Neuronal stem cell (in vitro differentiated cells): ENCODE data around the gene ZNF366.

Experiments
- DNase-seq: peaks from one replicate; pipeline ENCODE4 v3.0.0-alpha.2; 2013; ENCODE audit warnings: low spot score
- H2AFZ ChIP-seq: one replicate; pipeline ENCODE4 v1.6.1; 2013; ENCODE audit warnings: mild to moderate bottlenecking, low read length, inconsistent platforms
- H2AK5ac ChIP-seq: 2 replicates; pipeline ENCODE4 v1.6.1; 2013; ENCODE audit warnings: low read depth, mild to moderate bottlenecking, inconsistent platforms, low read length, moderate library complexity, mixed read lengths
- H2BK120ac ChIP-seq: 2 replicates; pipeline ENCODE4 v1.6.1; 2013; ENCODE audit warnings: low read depth, mild to moderate bottlenecking, inconsistent platforms, low read length, moderate library complexity, mixed read lengths
- H2BK12ac ChIP-seq: one replicate; pipeline ENCODE4 v1.6.1; 2013; ENCODE audit warnings: low read length, inconsistent platforms
- H2BK15ac ChIP-seq: 2 replicates; pipeline ENCODE4 v1.6.1; 2013; ENCODE audit warnings: mild to moderate bottlenecking, low read length, inconsistent platforms, mixed read lengths
- H2BK5ac ChIP-seq: one replicate; pipeline ENCODE4 v1.6.1; 2013; ENCODE audit warnings: inconsistent platforms, mild to moderate bottlenecking, low read length, moderate library complexity
- H3K14ac ChIP-seq: one replicate; pipeline ENCODE4 v1.6.1; 2013; ENCODE audit warnings: low read length, inconsistent platforms
- H3K18ac ChIP-seq: 2 replicates; pipeline ENCODE4 v1.6.1; 2013; ENCODE audit warnings: low read length, inconsistent platforms
- H3K23ac ChIP-seq: 2 replicates; pipeline ENCODE4 v1.6.1; 2013; ENCODE audit warnings: low read depth, mild to moderate bottlenecking, mixed read lengths, low read length, inconsistent platforms; ENCODE audit not compliant: poor library complexity
- H3K27ac ChIP-seq: replicated peaks from 3 replicates; pipeline ENCODE4 v1.5.1; 2013; ENCODE audit warnings: low read length, inconsistent platforms
- H3K27me3 ChIP-seq, 3 experiments: 2 replicates each; pipeline ENCODE4 v1.6.1; 2013; ENCODE audit warnings: low read length in 3 of 3, mild to moderate bottlenecking in 2 of 3, inconsistent platforms in 1 of 3, low read depth in 1 of 3, mixed read lengths in 1 of 3, moderate library complexity in 1 of 3; ENCODE audit not compliant: control insufficient read depth in 3 of 3, insufficient read depth in 3 of 3
- H3K36me3 ChIP-seq, 2 donors: replicated peaks in 1 of 2; 2 replicates each; pipeline ENCODE4 v1.6.1; 2013; ENCODE audit warnings: low read length in 2 of 2; ENCODE audit not compliant: control insufficient read depth in 2 of 2, insufficient read depth in 2 of 2
- H3K4ac ChIP-seq: 2 replicates; pipeline ENCODE4 v1.6.1; 2013; ENCODE audit warnings: inconsistent platforms, mild to moderate bottlenecking, low read length, moderate library complexity
- H3K4me1 ChIP-seq, 2 donors: 1 replicate in 1 of 2; 2 replicates in 1 of 2; pipeline ENCODE4 v1.6.1; 2013; ENCODE audit warnings: low read length in 2 of 2, low read depth in 1 of 2; ENCODE audit not compliant: control insufficient read depth in 2 of 2, insufficient read depth in 1 of 2
- H3K4me2 ChIP-seq: one replicate; pipeline ENCODE4 v1.6.1; 2013; ENCODE audit warnings: mild to moderate bottlenecking, low read length, inconsistent platforms; ENCODE audit not compliant: insufficient read depth, poor library complexity, severe bottlenecking
- H3K4me3 ChIP-seq, 2 donors: 2 replicates each; pipeline ENCODE4 v1.5.1; 2013; ENCODE audit warnings: low read length in 2 of 2, mild to moderate bottlenecking in 2 of 2, inconsistent platforms in 1 of 2, moderate library complexity in 1 of 2
- H3K79me1 ChIP-seq: one replicate; pipeline ENCODE4 v1.6.1; 2013; ENCODE audit warnings: low read depth, mild to moderate bottlenecking, inconsistent platforms, low read length, moderate library complexity
- H3K9ac ChIP-seq: one replicate; pipeline ENCODE4 v1.6.1; 2013; ENCODE audit warnings: mild to moderate bottlenecking, low read depth, low read length, inconsistent platforms; ENCODE audit not compliant: poor library complexity
- H3K9me3 ChIP-seq, 2 donors: replicated peaks in 1 of 2; 2 replicates each; pipeline versions ENCODE3 to v1.6.1; 2013; ENCODE audit warnings: low read length in 2 of 2, mild to moderate bottlenecking in 2 of 2, inconsistent platforms in 1 of 2, low read depth in 1 of 2, mixed read lengths in 1 of 2, moderate library complexity in 1 of 2; ENCODE audit not compliant: control insufficient read depth in 2 of 2, insufficient read depth in 1 of 2
- H4K8ac ChIP-seq: one replicate; pipeline ENCODE4 v1.6.1; 2013; ENCODE audit warnings: low read depth, mild to moderate bottlenecking, inconsistent platforms, low read length, moderate library complexity
- H4K91ac ChIP-seq: one replicate; pipeline ENCODE4 v1.6.1; 2013; ENCODE audit warnings: low read length, low read depth, mild to moderate bottlenecking, inconsistent platforms; ENCODE audit not compliant: poor library complexity
- WGBS, 2 donors: extraction: QIAGEN DNeasy Blood & Tissue Kit; methylation state at CpG; one replicate each; pipeline ENCODE4 v1.1.7; 2013; ENCODE audit warnings: missing lambda C conversion rate in 2 of 2, mixed read lengths in 1 of 2; ENCODE audit not compliant: insufficient read length in 2 of 2, insufficient replicate concordance in 1 of 2; ENCODE audit errors: extremely low coverage in 2 of 2; 5-methylcytosine and 5-hydroxymethylcytosine counted together

Gene ZNF366

GRCh38 chr5:72519111-72519510 lies 11.9 kb upstream of the ZNF366 start:
- Histone ChIP-seq H2BK120ac (no peak overlapping the region), H2BK15ac (no peak overlapping the region), H2BK12ac (no peak overlapping the region), H3K4ac (no peak overlapping the region), H3K4me2 (no peak overlapping the region), H2BK5ac (no peak overlapping the region), H3K4me1 (peaks cover 8 to 18% of the 10 kb centered on the region in 2 donors), H3K4me3 (no peak overlapping the region), H4K8ac (no peak overlapping the region), H3K36me3 (no peaks in the 10 kb centered on the region), H3K23ac (no peak overlapping the region), H3K9me3 (peaks cover 3 to 21% of the 10 kb centered on the region in 2 donors), H3K79me1 (no peaks in the 10 kb centered on the region), H2AFZ (no peak overlapping the region), H3K18ac (no peak overlapping the region), H3K9ac (no peak overlapping the region), H3K27me3 (no peaks in the 10 kb centered on the region), H3K14ac (no peak overlapping the region), H2AK5ac (no peak overlapping the region), H3K27ac (no peak overlapping the region), H4K91ac (no peak overlapping the region)
- DNase-seq = no peak

GRCh38 chr5:72518001-72518683 lies 10.9 kb upstream of the ZNF366 start:
- H3K4me1 ChIP-seq = peaks cover 8 to 18% of the 10 kb centered on the region in 2 donors
- no peak overlapping the region for H3K4me2 ChIP-seq
- no CpG with 5 or more reads among the region's 12 CpGs for WGBS, 2 donors
- H2BK5ac ChIP-seq = no peak overlapping the region
- H3K14ac ChIP-seq = no peak overlapping the region
- no peaks in the 10 kb centered on the region for H3K36me3 ChIP-seq
- peak overlapping the region; percentile 66 for H2AFZ ChIP-seq
- H3K23ac ChIP-seq = no peak overlapping the region
- peak; percentile 49 for DNase-seq
- H3K27me3 ChIP-seq = no peaks in the 10 kb centered on the region
- no peak overlapping the region for H4K91ac ChIP-seq
- H3K79me1 ChIP-seq = no peaks in the 10 kb centered on the region
- H3K18ac ChIP-seq = no peak overlapping the region
- H2BK15ac ChIP-seq = peak overlapping the region; percentile 17
- H3K9ac ChIP-seq = no peak overlapping the region
- no peak overlapping the region for H2BK12ac ChIP-seq
- H2AK5ac ChIP-seq = no peak overlapping the region
- H3K4me3 ChIP-seq = no peak overlapping the region
- H4K8ac ChIP-seq = no peak overlapping the region
- peaks cover 3 to 21% of the 10 kb centered on the region in 2 donors for H3K9me3 ChIP-seq
- H2BK120ac ChIP-seq = no peak overlapping the region
- peak overlapping the region; percentile 21 for H3K27ac ChIP-seq
- no peak overlapping the region for H3K4ac ChIP-seq

DNA sequence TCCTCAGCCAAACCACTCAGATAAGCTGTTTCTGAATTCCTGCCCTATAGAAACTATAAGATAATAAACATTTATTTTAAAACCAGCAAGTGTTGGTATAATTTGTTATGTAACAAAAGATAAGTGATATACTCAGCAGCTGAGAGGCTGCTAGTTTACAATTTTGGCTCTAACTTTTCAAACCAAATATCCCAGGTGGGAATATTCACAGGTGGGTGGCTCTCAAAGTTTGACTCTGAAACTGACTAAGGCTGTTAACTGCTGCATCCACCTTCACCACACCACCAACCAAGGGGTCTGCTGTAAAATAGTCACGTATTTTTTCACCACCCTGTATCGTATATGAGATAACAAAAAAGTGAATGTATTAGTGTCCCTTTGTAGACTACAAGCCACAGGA lies 9.7 kb upstream of the ZNF366 start:
- no peak overlapping the region for H2BK12ac ChIP-seq
- no peaks in the 10 kb centered on the region for H3K36me3 ChIP-seq
- no CpG with 5 or more reads among the region's 2 CpGs for WGBS, 2 donors
- H3K23ac ChIP-seq = no peak overlapping the region
- no peak overlapping the region for H3K9ac ChIP-seq
- no peak overlapping the region for H3K4ac ChIP-seq
- H3K14ac ChIP-seq = no peak overlapping the region
- H3K9me3 ChIP-seq = peaks cover 0 to 13% of the 10 kb centered on the region in 2 donors
- no peak overlapping the region for H3K18ac ChIP-seq
- no peaks in the 10 kb centered on the region for H3K27me3 ChIP-seq
- H2BK15ac ChIP-seq = no peak overlapping the region
- H2AK5ac ChIP-seq = no peak overlapping the region
- H2AFZ ChIP-seq = no peak overlapping the region
- peaks cover 8 to 18% of the 10 kb centered on the region in 2 donors for H3K4me1 ChIP-seq
- H3K79me1 ChIP-seq = no peaks in the 10 kb centered on the region
- no peak overlapping the region for H2BK120ac ChIP-seq
- H3K4me3 ChIP-seq = no peak overlapping the region
- H3K4me2 ChIP-seq = no peak overlapping the region
- no peak overlapping the region for H2BK5ac ChIP-seq
- H4K91ac ChIP-seq = no peak overlapping the region
- DNase-seq = no peak
- H4K8ac ChIP-seq = no peak overlapping the region
- no peak overlapping the region for H3K27ac ChIP-seq

DNA sequence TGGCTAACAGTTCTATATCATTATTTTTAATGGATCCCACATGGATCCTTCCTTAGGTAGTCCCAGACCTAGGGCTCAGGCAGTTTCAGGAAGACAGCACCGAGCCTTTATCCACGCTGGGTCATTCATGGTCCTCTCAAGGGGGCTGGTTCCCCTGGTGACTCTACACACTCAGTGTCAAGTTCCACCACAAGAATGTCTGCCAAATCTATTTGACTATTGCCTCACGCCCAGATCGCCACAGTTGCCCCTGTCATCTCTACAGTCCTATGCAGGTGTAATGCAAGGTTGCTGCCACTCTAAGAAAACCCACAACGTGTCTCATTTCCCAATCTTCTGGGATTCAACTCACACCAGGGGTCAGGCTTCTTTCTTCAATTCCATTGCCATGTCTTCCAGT lies 8.0 kb upstream of the ZNF366 start:
- H3K23ac ChIP-seq = no peak overlapping the region
- H3K14ac ChIP-seq = no peak overlapping the region
- H3K9me3 ChIP-seq = peaks cover 0 to 8% of the 10 kb centered on the region in 2 donors
- H3K9ac ChIP-seq = no peak overlapping the region
- no peak overlapping the region for H2BK12ac ChIP-seq
- H3K27me3 ChIP-seq = no peaks in the 10 kb centered on the region
- H3K4me3 ChIP-seq = no peak overlapping the region
- no peak for DNase-seq
- H4K8ac ChIP-seq = no peak overlapping the region
- H2BK120ac ChIP-seq = no peak overlapping the region
- no peak overlapping the region for H2AK5ac ChIP-seq
- no peak overlapping the region for H2AFZ ChIP-seq
- no peaks in the 10 kb centered on the region for H3K79me1 ChIP-seq
- H3K4me2 ChIP-seq = no peak overlapping the region
- no peak overlapping the region for H2BK5ac ChIP-seq
- H2BK15ac ChIP-seq = no peak overlapping the region
- no CpG with 5 or more reads among the region's 5 CpGs for WGBS, 2 donors
- H3K27ac ChIP-seq = no peak overlapping the region
- H3K4ac ChIP-seq = no peak overlapping the region
- H3K18ac ChIP-seq = no peak overlapping the region
- H4K91ac ChIP-seq = no peak overlapping the region
- H3K4me1 ChIP-seq = peaks cover 8 to 18% of the 10 kb centered on the region in 2 donors
- no peaks in the 10 kb centered on the region for H3K36me3 ChIP-seq
